ENCODE data around the gene IGLON5. TPM values are rescaled to one million over a fixed set of nuclear protein-coding genes. Genes with fewer than 3 reads are reported as not detected.
A peak's percentile ranks its signal among the peaks of the same experiment; 100 is the strongest.

The IGLON5 gene
- total RNA-seq, 1 donor from 2014 or later = 18.0 TPM

- no peak for DNase-seq (ENCODE audit: extremely low spot score, unreplicated experiment)
- TF ChIP-seq, protein P1, sequence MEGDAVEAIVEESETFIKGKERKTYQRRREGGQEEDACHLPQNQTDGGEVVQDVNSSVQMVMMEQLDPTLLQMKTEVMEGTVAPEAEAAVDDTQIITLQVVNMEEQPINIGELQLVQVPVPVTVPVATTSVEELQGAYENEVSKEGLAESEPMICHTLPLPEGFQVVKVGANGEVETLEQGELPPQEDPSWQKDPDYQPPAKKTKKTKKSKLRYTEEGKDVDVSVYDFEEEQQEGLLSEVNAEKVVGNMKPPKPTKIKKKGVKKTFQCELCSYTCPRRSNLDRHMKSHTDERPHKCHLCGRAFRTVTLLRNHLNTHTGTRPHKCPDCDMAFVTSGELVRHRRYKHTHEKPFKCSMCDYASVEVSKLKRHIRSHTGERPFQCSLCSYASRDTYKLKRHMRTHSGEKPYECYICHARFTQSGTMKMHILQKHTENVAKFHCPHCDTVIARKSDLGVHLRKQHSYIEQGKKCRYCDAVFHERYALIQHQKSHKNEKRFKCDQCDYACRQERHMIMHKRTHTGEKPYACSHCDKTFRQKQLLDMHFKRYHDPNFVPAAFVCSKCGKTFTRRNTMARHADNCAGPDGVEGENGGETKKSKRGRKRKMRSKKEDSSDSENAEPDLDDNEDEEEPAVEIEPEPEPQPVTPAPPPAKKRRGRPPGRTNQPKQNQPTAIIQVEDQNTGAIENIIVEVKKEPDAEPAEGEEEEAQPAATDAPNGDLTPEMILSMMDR (conservative IDR thresholded peaks at IDR 0.05) = no peak
- Mint-ChIP-seq H3K4me3 (no peak overlapping the region), H3K36me3 (no peaks in the 10 kb centered on the region), H3K27ac (no peak overlapping the region), H3K27me3 (no peaks in the 10 kb centered on the region), H3K9me3 (no peaks in the 10 kb centered on the region), H3K4me1 (ENCODE audit: unreplicated experiment) (peaks cover 26% of the 10 kb centered on the region)
These were observed 46.5 kb downstream of the IGLON5 start for GRCh38 chr19:51357952-51358351.

DNA sequence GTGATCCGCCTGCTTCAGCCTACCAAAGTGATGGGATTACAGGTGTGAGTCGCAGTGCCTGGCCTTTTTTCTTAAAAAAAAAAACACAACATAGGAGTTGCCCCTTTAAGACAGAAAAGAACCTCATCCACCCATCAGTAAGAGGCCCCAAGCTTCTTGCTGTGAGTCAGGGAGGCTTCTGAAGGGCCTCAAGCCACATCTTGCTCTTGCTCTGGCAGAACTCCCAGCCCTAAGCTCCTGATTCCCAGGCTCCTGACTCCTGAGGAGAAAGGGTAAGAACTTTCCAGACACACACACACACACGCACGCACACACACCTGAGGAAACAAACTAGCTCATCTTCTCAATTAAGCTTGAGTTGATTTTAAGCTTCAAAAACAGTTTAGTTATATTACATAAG, 47.9 kb downstream of the IGLON5 start:
- no peaks in the 10 kb centered on the region for H3K36me3 Mint-ChIP-seq
- H3K27ac Mint-ChIP-seq = peak overlapping the region; percentile 6
- TF ChIP-seq, protein P1 (conservative IDR thresholded peaks at IDR 0.05) = no peak
- H3K9me3 Mint-ChIP-seq = no peaks in the 10 kb centered on the region
- no peak overlapping the region for H3K4me3 Mint-ChIP-seq
- H3K27me3 Mint-ChIP-seq = no peaks in the 10 kb centered on the region
- no peak for DNase-seq (ENCODE audit: extremely low spot score, unreplicated experiment)
- H3K4me1 Mint-ChIP-seq (ENCODE audit: unreplicated experiment) = peaks cover 32% of the 10 kb centered on the region

DNA sequence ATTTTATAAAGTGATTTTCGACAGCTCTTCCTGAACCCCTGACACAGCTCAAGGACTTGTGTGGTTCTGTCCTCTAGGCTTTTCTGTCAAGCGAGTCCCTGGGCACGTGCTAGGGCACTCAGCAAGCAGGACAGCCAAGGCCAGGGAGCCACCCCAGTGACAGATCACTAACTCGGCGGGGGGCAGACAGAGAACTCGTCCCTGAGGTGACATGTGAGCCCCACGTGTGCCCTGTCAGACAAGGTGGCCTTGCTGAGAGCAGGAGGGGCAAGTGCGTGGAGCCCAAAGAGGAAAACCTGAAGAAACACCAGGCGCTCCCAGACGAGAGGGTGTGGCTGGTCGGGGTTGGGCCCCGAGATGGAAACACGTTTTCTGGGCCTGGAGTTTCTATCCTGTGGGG, 49.8 kb downstream of the IGLON5 start:
- Mint-ChIP-seq H3K9me3 (no peaks in the 10 kb centered on the region), H3K4me1 (ENCODE audit: unreplicated experiment) (peaks cover 24% of the 10 kb centered on the region), H3K27me3 (no peaks in the 10 kb centered on the region), H3K27ac (no peak overlapping the region), H3K4me3 (no peak overlapping the region), H3K36me3 (no peaks in the 10 kb centered on the region)
- no peak for DNase-seq (ENCODE audit: extremely low spot score, unreplicated experiment)
- TF ChIP-seq, protein P1 (conservative IDR thresholded peaks at IDR 0.05) = no peak

- Mint-ChIP-seq H3K36me3 (no peaks in the 10 kb centered on the region), H3K27me3 (no peaks in the 10 kb centered on the region), H3K27ac (peak overlapping the region; percentile 73), H3K4me1 (ENCODE audit: unreplicated experiment) (peaks cover 24% of the 10 kb centered on the region), H3K9me3 (no peaks in the 10 kb centered on the region), H3K4me3 (peak overlapping the region; percentile 82)
- TF ChIP-seq, protein P1 (conservative IDR thresholded peaks at IDR 0.05) = no peak
- no peak for DNase-seq (ENCODE audit: extremely low spot score, unreplicated experiment)
These were observed 53.0 kb downstream of the IGLON5 start for GRCh38 chr19:51364200-51365106.

- peak overlapping the region; percentile 100 for H3K27ac Mint-ChIP-seq
- H3K9me3 Mint-ChIP-seq = no peaks in the 10 kb centered on the region
- H3K4me3 Mint-ChIP-seq = peak overlapping the region; percentile 98
- no peak for DNase-seq (ENCODE audit: extremely low spot score, unreplicated experiment)
- TF ChIP-seq, protein P1 (conservative IDR thresholded peaks at IDR 0.05) = no peak
- peaks cover 3% of the 10 kb centered on the region for H3K27me3 Mint-ChIP-seq
- H3K4me1 Mint-ChIP-seq (ENCODE audit: unreplicated experiment) = peaks cover 25% of the 10 kb centered on the region
- no peaks in the 10 kb centered on the region for H3K36me3 Mint-ChIP-seq
These were observed 53.9 kb downstream of the IGLON5 start for GRCh38 chr19:51365211-51365964.
